Measurements from ENCODE around the gene TTC21A. TPM values are rescaled to one million over a fixed set of nuclear protein-coding genes. Genes with fewer than 3 reads are reported as not detected.
"Not testable (repeated sequence)": the region's sequence is repeated elsewhere in the genome, so short reads cannot be mapped to it uniquely, and the experiment has no call there.

TTC21A gene
- total and polyA plus RNA-seq, 11 donors, result 0.72 to 4.8 (median 1.9) TPM

DNA sequence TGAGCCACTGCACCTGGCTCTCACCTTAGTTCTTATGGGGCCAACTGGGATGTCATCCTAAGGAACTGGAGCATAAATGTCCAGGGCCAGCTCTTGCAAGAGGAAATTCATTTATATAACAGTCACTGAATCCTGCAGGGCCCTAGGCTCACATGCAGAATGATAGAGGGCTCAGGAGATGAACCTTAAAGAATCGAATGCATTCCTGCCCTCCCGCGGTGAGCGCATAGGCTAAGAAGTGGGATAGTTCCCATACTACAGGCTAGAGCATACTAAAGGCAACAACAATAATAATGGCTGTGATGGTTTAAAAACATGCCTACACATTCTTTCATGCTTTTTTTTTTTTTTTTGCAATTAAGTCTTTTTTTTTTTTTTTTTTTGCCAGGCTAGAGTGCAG is 63.0 kb downstream of the TTC21A start:
- no peak overlapping the region for H3K27ac ChIP-seq
- no peaks in the 10 kb centered on the region for H3K9me3 ChIP-seq
- no peak overlapping the region for H3K4me3 ChIP-seq
- TF ChIP-seq POLR2A (IDR thresholded peaks at IDR 0.05), result no peak
- no peak for TF ChIP-seq CTCF (IDR thresholded peaks at IDR 0.05)
- ATAC-seq (no peak), DNase-seq (no peak)
- H3K4me1 ChIP-seq, result peaks cover 0 to 31% (median 4%) of the 10 kb centered on the region in 12 donors
- intact Hi-C loops (cut with DNase I), result no loop called here
- H3K36me3 ChIP-seq, result no peaks in the 10 kb centered on the region
- 91 to 95% (median 92%) methylated on average over 4 of the region's 4 CpGs for WGBS, 4 donors
- H3K27me3 ChIP-seq, result no peaks in the 10 kb centered on the region

DNA sequence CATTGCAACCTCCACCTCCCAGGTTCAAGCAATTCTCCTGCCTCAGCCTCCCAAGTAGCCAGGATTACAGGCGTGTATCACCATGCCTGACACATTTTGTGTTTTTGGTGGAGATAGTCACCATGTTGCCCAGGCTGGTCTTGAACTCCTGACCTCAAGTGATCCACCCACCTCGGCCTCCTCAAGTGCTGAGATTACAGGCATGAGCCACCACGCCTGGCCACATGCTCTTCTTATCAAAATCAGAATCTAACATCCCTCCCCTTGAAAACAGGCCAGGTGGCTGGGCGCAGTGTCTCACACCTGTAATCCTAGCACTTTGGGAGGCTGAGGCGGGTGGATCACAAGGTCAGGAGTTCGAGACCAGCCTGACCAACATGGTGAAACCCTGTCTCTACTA is 63.4 kb downstream of the TTC21A start:
- H3K4me3 ChIP-seq; H3K27me3 ChIP-seq; H3K9me3 ChIP-seq; H3K27ac ChIP-seq; intact Hi-C loops (cut with DNase I); ATAC-seq; H3K36me3 ChIP-seq; DNase-seq: not testable (repeated sequence)
- 85 to 93% (median 92%) methylated on average over 6 of the region's 6 CpGs for WGBS, 4 donors
- H3K4me1 ChIP-seq, result peaks cover 0 to 27% (median 3%) of the 10 kb centered on the region in 12 donors

DNA sequence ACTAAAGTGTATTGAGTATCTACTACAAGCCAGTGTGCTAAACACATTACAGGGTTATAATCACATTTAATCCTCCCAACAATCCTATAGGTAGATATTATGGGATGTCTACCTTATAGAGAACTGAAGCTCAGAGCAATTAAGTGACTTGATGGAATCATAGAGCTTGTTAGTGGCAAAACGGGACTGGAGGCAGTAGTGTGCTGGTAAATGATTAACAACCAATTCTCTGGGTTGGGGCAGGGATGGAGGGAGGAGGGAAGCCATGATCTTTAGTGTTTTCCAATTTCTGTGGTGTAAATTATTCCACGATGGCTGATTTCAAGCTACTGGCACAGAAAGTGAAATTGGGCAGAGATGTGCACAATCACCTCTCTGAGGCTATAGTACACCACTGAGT is 64.4 kb downstream of the TTC21A start:
- H3K36me3 ChIP-seq, result no peaks in the 10 kb centered on the region
- H3K27ac ChIP-seq, result no peak overlapping the region
- DNase-seq, result no peak
- no peak for TF ChIP-seq CTCF (IDR thresholded peaks at IDR 0.05)
- no peak for TF ChIP-seq POLR2A (IDR thresholded peaks at IDR 0.05)
- H3K4me1 ChIP-seq, result peaks cover 0 to 19% (median under 1%) of the 10 kb centered on the region in 12 donors
- intact Hi-C loops (cut with DNase I), result no loop called here
- H3K27me3 ChIP-seq, result no peaks in the 10 kb centered on the region
- ATAC-seq, result no peak
- no peaks in the 10 kb centered on the region for H3K9me3 ChIP-seq
- 86 to 95% (median 89%) methylated on average over 2 of the region's 2 CpGs for WGBS, 4 donors
- no peak overlapping the region for H3K4me3 ChIP-seq

DNA sequence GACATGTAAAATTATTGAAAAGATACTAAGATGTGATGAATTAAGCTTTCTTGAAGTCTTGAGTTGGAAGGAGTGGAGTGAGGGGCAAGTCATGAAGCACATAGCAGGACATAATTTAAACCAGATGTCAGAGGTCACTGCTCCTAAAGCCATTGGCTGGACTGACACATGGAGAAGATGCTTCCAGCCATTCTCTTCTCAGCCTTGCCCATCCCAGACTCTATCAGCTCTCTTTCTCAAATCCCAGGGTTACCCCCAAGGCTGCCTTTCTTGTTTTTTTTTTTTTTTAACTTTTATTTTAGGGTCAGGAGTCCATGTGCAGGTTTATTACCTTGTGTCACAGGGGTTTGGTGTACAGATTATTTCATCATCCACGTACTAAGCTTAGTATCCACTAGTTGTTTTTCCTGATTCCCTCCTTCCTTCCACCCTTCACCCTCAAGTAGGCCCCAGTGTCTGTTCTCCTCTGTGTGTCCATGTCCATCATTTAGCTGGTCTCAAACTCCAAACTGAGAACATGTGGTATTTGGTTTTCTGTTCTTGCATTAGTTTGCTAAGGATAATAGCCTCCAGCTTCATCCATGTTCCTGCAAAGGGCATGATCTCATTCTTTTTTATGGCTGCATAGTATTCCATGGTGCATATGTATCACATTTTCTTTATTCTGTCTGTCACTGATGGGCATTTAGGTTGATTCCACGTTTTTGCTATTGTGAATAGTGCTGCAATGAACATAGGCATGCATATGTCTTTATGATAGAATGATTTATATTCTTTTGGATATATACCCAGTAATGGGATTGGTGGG is 66.0 kb downstream of the TTC21A start:
- H3K9me3 ChIP-seq, result no peaks in the 10 kb centered on the region
- intact Hi-C loops (cut with DNase I), result no loop called here
- DNase-seq (no peak), ATAC-seq (no peak)
- TF ChIP-seq CTCF (IDR thresholded peaks at IDR 0.05) (no peak), POLR2A (IDR thresholded peaks at IDR 0.05) (no peak)
- H3K27ac ChIP-seq, result no peak overlapping the region
- H3K4me3 ChIP-seq, result no peak overlapping the region
- no peaks in the 10 kb centered on the region for H3K36me3 ChIP-seq
- 80 to 86% (median 84%) methylated on average over 2 of the region's 2 CpGs for WGBS, 4 donors
- H3K4me1 ChIP-seq, result peaks cover 3 to 18% (median 12%) of the 10 kb centered on the region in 12 donors
- H3K27me3 ChIP-seq, result no peaks in the 10 kb centered on the region
